ENCODE measurements around the gene TMPRSS3.

Gene TMPRSS3

DNA sequence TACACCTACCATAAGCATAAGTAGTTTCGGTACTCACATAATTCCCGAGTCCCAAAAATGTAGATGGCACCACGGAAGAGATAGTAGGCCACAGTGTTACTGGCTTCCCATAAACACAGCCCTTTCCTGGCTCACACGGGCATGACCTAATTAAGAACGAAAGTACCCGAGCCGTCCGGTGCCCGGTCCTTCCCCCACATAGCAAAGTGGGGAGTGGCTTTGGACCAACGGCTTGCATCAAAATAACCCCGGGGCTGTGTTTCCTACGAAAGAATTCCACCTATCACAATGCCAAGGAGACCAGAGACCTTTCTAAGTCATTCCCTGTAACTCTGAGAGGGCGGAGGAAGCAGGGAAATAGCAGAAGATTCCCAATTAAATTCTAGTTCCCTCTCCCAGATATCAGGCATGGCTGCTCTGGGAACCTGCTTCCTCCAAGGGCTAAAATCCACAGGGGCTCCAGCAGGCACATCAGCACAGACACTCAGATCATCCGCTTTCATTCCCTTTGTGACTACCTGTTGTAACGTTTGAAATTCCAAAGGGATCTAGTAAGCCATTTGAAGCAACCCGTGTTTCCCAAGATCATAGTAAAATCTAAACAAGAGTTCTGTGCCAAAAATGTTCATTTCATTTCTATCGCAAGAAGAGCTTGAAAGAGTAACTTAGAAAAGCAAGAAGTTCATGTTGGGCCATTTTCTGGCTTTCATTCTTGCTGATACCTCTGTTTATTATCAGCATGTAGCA is at the start of gene TMPRSS3:
Gene TMPRSS3 (minus strand): TSS at position 148 of the 747 bp plus-strand sequence. CDS start 635 bp downstream, outside the sequence.
- no peak for DNase-seq

DNA sequence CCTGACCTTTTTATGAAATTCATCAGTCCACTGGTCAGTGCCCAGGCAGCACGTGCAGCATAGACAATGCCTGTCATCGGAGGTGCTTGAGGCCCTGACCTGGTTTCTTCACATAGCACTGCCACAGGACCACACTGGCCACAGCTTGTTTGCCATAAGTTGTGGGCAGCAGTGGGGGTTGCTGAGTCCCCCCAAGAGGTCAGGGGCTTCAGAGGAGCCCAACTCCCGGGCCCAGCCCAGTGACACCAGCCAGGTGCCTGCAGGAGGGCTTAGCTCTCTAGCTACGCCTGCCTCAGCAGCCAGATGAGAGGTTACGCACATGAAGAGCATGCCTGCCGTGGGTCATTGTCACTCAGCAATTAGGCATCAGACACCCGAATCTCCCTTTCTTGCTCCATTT is 49.5 kb upstream of the TMPRSS3 start:
- no peak for DNase-seq

DNA sequence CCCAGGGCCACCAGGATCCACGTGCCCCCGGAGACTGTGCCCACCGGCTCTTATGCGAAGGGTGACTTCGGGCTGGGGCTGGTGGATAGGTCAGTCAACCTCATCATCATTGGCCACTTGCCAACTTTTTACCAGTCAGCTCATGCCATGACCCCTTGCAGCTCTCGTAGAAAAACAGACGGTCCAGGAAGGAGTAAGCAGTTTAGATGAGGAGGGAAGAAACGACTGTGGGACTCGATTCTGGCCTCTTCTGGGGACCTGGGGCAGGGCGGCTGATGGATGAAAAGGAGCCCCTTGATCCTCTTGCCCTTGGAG is 48.9 kb upstream of the TMPRSS3 start:
- DNase-seq, result no peak

DNA sequence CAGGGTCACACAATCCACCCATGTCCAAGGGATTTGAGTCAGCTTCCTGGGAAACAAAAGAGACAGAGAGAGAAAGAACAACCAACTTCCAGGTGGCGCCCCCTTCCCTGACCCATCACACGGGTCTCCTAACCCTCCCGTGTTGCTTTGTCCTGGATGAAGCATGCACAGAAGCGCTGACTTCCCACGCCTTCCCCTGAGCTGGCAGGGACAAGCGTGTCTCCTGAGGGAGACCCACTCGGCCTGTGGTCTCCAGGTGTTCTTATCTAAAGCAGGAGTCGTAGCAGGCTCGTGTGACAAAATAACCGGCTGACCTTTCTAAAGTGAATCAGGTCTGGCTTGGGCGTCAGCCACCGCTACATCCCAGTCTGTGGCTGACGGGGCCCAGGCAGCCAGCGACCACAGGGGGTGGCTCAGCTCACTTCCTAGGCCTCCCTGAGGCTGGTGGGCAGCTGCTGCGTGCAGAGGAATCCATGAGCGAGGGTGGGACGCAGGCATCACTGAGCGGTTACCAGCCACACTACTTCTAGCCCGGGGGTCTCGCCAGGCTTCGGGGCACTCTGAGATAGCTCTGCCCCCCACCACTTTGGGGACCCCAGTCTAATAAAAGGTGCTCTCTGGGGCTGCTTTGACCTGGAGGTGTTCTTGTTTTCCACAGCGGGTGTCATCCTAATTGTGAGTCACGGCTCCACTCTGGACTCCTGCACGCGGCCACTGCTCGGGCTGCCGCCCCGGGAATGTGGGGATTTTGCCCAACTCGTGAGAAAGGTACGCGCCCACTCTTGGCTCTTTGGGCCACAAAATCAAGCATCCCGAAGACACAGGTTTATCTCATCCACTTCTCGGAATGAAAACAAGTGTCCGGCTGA is 48.3 kb upstream of the TMPRSS3 start:
- DNase-seq, result no peak

DNA sequence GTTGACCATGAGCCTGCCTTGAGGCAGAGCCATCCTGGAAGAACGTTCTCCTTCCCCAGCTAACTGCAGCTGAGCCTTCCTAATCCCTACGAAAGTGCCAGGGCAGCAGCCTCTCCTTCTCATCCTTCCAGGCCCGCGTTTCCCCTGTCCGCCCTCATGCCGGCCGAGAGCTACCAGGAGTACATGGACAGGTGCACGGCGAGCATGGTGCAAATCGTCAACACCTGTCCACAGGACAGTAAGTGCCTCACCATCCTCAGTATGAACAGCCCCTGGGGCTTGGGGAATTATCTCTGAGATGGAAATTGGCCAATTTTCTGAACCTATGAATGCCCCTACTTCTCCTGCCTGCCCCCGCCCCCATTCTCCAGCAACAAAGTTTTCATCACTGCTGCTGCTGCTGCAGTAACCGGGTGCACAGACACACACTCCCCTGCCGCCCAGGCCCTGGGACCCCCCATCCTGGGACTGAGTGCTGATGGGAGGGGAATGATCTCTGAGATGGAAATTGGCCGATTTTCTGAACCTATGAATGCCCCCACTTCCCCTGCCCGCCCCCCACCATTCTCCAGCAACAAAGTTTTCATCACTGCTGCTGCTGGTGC is 47.4 kb upstream of the TMPRSS3 start:
- no peak for DNase-seq

GRCh38 chr21:42441963-42442362 is 46.1 kb upstream of the TMPRSS3 start:
- no peak for DNase-seq

- DNase-seq, result no peak
Measured at GRCh38 chr21:42440187-42440792, 44.4 kb upstream of the TMPRSS3 start.

DNA sequence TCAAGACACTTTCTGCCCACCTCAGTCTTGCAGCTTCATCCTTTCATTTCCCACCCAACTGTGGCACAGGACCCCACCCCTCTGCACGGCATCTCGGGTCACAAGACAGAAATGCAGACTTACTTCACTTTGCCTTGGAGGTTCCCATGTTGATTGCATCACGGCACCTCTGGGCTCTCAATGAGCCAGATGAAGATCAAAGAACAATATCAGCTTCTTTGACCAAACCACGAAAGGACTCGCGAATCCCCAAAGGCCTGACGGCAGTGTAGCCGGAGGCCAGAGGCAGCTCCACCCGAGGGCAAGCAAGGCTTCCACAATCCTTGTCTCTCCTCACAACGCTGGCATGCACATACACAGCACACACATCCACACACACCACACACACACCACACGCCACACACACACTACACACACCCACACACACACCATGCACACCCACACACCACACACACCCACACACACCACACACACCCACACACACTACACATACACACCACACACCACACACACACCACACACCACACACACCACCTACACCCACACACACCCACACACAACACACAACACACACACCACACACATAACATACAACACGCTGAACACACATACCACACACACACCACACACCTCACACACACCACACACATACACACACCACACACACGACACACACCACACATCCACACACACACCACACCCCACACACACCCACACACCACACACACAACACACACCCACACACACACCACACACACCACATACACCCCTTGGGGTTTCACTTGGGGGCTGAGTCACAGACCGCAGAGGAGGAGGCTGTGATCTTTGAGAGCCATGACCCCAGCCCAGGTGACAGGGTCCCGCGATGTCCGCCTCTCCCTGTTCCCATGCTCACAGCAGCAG is 43.7 kb upstream of the TMPRSS3 start:
- no peak for DNase-seq

- DNase-seq, result no peak
Measured at GRCh38 chr21:42438316-42439205, 42.7 kb upstream of the TMPRSS3 start.

DNA sequence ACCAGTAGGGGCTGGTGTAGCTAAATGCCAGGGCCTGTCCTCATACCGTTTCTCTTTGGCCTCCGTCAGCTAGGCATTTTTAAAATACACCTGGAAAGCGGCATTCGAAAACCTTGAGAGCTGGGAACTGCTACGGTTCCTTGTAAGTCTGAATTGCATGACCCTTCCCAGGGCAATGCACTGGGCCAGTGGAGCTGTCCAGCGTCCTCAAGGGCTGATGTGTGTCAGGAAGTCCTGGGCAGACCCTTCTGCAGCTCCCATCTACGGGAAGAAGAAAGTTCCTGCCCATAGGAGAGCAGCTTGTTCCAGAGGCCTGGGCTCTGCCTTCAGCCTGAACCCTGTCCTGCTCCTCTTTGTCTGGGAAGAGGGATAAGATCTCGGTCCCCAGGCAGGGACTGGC is 41.9 kb upstream of the TMPRSS3 start:
- no peak for DNase-seq

DNA sequence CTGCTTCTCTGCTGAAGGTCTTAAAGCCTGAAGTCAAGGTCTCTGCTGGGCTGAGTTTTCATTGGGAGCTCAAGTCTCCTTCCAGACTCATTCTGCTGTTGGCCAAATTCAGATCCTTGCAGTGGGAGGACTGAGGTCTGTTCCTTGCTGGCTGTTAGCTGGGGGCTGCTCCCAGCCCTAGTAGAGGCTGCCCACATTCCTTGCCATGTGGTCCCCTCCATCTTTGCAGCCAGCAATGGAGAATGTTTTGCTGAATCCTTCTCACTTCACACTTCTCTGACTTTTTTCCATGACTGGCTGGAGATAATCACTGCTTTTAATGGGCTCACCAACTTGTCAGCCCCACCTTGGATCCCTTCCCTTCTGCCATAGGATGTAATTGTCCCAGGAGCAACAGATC is 41.1 kb upstream of the TMPRSS3 start:
- no peak for DNase-seq

- DNase-seq, result no peak
Measured at GRCh38 chr21:42435833-42436232, 40.0 kb upstream of the TMPRSS3 start.

DNA sequence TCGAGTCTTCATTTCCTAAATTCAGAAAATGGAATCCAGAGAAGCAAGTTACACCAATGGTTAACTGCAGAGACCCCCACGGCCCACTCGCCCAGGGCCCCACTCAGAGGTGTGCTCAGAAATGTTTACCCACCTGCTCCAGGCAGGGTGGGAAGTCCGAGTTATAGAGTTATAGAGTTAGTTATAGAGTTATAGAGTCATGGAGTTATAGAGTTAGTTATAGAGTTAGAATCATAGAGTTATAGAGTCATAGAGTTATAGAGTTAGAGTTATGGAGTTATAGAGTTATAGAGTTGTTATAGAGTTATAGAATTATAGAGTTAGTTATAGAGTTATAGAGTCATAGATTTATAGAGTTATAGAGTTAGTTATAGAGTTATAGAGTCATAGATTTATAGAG is 39.5 kb upstream of the TMPRSS3 start:
- DNase-seq, result no peak

GRCh38 chr21:42434884-42435283 is 39.0 kb upstream of the TMPRSS3 start:
- DNase-seq, result no peak

DNA sequence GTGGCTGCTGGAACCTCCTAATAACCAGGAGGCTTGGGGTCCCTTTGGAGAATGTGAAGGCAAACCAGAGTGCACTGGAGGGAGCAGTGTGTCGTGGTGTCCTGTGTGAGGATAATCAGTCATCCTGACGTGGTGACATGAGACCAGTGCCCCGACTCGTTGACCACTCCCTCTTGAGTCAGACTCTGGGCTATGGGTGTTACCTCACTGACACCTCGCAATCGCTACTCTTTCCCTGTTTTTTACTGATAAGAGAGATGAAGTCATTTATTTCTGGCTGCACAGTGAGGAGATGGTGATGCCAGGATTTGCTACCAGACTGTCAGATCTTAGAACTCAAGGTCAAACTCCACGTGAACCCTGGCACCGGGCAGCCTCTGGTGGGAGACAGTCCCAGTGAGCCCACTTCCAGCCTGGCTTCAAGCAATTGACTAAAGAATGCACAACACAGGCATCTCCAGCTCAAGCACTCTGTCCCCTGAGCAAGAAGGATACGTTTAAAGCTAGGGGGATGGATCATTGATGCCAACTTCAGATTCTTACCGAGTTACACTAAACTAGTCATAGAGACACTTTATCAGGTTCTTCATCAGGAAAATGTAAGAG is 38.2 kb upstream of the TMPRSS3 start:
- DNase-seq, result no peak

GRCh38 chr21:42432695-42433094 is 36.8 kb upstream of the TMPRSS3 start:
- no peak for DNase-seq

GRCh38 chr21:42431196-42431595 is 35.3 kb upstream of the TMPRSS3 start:
- DNase-seq, result no peak

GRCh38 chr21:42430521-42430920 is 34.7 kb upstream of the TMPRSS3 start:
- no peak for DNase-seq

DNA sequence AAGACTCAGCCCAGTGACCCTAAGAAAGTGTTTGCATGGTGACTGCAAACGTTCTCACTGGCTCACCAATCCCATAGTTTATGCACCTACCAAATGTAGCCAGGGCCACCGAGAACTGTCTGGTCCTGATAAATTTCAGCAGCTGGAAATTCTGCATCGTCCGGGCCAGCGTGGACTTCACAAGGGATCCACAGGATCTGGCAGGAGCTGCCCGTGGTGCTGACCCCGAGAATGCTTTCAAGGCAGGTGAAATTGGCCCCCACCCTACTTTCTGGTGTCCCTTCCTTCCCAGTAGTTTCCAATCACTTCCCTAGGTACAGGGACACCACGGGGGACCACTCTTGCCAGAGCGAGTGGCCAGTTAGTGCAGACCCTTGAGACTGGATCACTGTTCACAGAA is 34.0 kb upstream of the TMPRSS3 start:
- DNase-seq, result no peak

- no peak for DNase-seq
Measured at GRCh38 chr21:42429021-42429420, 33.2 kb upstream of the TMPRSS3 start.

All from NCI-H1105 treated with DMSO at 0.1 percent for 48 hours (cell line).